ENCODE results near the gene SMCP. TPM values are rescaled to one million over a fixed set of nuclear protein-coding genes. Genes with fewer than 3 reads are reported as not detected.

Gene SMCP
- total RNA-seq, 4 donors from 2014 or later = not detected

DNA sequence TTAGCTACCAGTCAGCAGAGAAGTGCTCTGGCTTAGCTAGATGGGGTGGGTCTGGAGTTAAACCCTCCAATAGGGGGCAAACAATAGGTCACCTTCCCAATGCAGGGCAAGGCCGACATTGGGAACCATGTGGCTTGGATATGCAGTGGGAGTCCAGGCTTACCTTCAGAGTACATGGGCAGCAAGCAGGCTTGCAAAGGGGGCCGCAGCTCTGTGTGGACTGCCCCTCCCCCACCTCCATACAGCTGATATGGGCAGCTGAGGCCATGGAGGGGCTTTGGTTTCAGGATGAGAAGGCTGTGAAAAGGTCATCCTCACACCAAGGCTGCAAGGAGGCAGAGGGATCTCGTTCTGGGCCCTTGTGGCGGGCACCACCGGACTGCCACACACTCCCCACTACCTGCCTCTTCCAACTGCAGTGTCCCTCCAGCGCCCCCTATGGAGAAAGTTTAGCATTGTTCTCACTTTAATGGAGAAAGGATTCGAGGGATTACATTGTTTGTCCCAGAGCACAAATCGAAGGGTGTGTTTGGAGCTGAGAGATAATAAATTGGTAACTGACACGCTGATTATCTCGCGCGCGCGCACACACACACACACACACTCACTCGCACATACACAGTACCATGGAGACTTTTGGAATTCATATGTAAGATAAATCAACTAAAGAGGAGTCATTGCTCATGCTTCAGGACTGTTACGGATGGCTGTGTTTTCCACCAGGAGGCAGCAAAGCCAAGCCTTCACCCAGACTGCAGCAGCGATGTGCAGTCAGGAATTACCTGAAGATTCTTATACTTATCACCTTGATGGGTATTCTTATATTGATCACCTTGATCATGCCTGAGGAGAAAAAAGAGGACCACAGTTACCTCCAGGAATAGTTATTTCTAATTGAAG, 7.0 kb upstream of the SMCP start:
- no peak for DNase-seq (ENCODE audit: low spot score in 2 of 2)
- Histone ChIP-seq H3K36me3 (no peaks in the 10 kb centered on the region), H3K27ac (no peak overlapping the region), H3K9me3 (no peaks in the 10 kb centered on the region), H3K27me3 (no peaks in the 10 kb centered on the region), H3K4me3 (no peak overlapping the region), H3K4me1 (no peaks in the 10 kb centered on the region)
- TF ChIP-seq, protein P1, sequence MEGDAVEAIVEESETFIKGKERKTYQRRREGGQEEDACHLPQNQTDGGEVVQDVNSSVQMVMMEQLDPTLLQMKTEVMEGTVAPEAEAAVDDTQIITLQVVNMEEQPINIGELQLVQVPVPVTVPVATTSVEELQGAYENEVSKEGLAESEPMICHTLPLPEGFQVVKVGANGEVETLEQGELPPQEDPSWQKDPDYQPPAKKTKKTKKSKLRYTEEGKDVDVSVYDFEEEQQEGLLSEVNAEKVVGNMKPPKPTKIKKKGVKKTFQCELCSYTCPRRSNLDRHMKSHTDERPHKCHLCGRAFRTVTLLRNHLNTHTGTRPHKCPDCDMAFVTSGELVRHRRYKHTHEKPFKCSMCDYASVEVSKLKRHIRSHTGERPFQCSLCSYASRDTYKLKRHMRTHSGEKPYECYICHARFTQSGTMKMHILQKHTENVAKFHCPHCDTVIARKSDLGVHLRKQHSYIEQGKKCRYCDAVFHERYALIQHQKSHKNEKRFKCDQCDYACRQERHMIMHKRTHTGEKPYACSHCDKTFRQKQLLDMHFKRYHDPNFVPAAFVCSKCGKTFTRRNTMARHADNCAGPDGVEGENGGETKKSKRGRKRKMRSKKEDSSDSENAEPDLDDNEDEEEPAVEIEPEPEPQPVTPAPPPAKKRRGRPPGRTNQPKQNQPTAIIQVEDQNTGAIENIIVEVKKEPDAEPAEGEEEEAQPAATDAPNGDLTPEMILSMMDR (IDR thresholded peaks at IDR 0.05) = no peak
- TF ChIP-seq EP300 (IDR thresholded peaks at IDR 0.05) (no peak), POLR2A (IDR thresholded peaks at IDR 0.05) (no peak)
- WGBS, 2 donors = 42 to 53% methylated on average over 14 to 17 of the region's 17 CpGs

DNA sequence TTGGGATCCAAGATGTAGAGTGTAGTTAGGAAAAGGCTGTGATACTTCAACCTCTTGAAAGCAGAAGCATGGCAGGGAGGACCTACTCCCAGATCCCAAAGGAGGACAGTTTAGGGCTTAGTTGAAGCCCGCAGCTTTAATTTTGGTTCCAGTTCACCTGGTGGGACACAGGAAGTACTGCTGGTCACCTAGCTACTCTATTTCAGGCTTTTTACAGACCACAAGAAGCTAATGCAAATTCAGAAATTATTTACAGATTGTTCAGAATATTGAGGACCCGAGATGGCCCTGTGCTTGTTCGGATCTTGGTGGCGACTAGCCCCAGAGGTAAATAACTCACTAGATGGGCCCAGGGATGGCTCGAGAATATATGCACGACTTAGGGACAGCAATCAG, 6.4 kb upstream of the SMCP start:
- Histone ChIP-seq H3K4me1 (no peaks in the 10 kb centered on the region), H3K4me3 (no peak overlapping the region), H3K36me3 (no peaks in the 10 kb centered on the region), H3K27me3 (no peaks in the 10 kb centered on the region), H3K27ac (no peak overlapping the region), H3K9me3 (no peaks in the 10 kb centered on the region)
- TF ChIP-seq EP300 (IDR thresholded peaks at IDR 0.05) = no peak
- no peak for TF ChIP-seq POLR2A (IDR thresholded peaks at IDR 0.05)
- TF ChIP-seq, protein P1 (IDR thresholded peaks at IDR 0.05) = no peak
- DNase-seq (ENCODE audit: low spot score in 2 of 2) = no peak
- WGBS, 2 donors = 89 to 93% methylated on average over 6 of the region's 6 CpGs

DNA sequence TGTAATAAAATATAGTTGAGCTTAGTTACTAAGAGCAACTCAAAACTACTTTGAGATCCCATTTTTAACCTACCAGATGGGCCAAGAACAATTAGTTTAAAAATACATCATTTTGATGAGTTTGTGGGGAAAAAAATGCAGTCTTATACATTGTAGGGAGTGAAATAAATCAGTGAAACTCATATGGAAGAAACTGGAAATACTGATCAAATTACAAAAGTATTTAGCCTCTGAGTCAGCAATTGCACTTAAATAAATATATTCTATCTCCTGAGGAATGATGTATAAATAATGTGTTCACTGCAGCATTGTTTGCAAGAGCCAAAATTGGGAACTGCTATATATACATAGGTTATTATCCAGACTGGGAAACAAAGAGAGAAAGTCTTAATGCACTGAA, 4.6 kb upstream of the SMCP start:
- no peak for DNase-seq (ENCODE audit: low spot score in 2 of 2)
- Histone ChIP-seq H3K27me3 (no peaks in the 10 kb centered on the region), H3K4me3 (no peak overlapping the region), H3K4me1 (no peaks in the 10 kb centered on the region), H3K27ac (no peak overlapping the region), H3K9me3 (no peaks in the 10 kb centered on the region), H3K36me3 (no peaks in the 10 kb centered on the region)
- TF ChIP-seq, protein P1 (IDR thresholded peaks at IDR 0.05) = no peak
- TF ChIP-seq EP300 (IDR thresholded peaks at IDR 0.05) (no peak), POLR2A (IDR thresholded peaks at IDR 0.05) (no peak)

DNA sequence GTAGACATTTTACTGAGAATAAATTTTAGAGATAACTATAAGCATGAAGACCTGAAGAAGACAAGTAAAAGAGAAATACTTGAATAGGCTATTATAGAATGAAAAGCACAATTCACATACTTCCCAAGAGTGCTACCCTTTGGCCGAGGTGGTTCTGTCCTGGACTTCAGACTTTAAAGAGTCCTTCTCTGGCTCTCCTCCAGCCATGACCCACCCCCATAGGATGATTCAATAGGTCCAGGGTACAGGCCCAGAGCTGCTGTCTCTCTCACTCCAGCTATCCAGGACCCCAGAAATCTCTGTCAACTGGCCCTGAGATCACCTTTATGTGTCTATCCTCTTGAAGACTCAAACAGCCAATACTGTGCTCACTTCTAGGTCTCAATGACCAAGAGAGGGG, 1.3 kb upstream of the SMCP start:
- DNase-seq (ENCODE audit: low spot score in 2 of 2) = no peak
- TF ChIP-seq EP300 (IDR thresholded peaks at IDR 0.05) = no peak
- TF ChIP-seq POLR2A (IDR thresholded peaks at IDR 0.05) = no peak
- TF ChIP-seq, protein P1 (IDR thresholded peaks at IDR 0.05) = no peak
- WGBS, 2 donors = 67 to 72% methylated on average over 1 of the region's 1 CpG
- no peak overlapping the region for H3K27ac ChIP-seq
- no peak overlapping the region for H3K4me3 ChIP-seq
- H3K4me1 ChIP-seq = no peaks in the 10 kb centered on the region
- H3K36me3 ChIP-seq = no peaks in the 10 kb centered on the region
- H3K27me3 ChIP-seq = no peaks in the 10 kb centered on the region
- H3K9me3 ChIP-seq = no peaks in the 10 kb centered on the region

DNA sequence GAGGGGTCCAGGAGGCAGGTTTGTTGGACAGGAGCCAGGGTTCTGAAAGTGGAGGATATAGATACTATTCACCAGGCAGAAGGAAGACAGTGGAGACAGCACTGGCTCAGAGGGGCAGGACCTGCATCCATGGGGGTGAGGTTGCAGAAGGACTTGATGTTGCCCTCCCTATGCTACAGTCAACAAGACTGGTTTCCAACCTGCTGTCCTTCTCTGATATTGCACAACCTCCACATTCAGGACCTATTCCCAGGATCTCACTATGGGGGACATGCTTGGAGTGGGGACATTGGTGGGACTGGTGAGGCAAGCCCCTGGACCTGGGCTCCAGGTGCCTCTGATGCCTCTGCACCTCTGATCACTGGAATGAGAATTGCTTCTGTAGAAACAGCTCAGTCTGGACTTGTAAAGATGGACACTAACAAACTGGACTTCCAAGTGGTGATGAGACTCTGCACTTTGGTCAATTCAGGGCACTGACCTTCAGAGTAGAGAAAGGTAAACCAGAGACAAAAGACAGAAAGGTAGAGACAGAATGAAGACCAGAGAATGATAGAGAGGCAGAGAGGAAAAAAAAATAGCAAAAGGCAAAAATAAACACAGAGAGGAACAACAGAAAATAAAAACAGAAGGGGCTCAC, 1.6 kb downstream of the SMCP start:
- Histone ChIP-seq H3K36me3 (no peaks in the 10 kb centered on the region), H3K4me1 (no peaks in the 10 kb centered on the region), H3K27me3 (no peaks in the 10 kb centered on the region), H3K4me3 (no peak overlapping the region), H3K9me3 (no peaks in the 10 kb centered on the region), H3K27ac (no peak overlapping the region)
- no peak for DNase-seq (ENCODE audit: low spot score in 2 of 2)
- TF ChIP-seq EP300 (IDR thresholded peaks at IDR 0.05) (no peak), POLR2A (IDR thresholded peaks at IDR 0.05) (no peak)
- TF ChIP-seq, protein P1 (IDR thresholded peaks at IDR 0.05) = no peak
